GM23338 (cell line): ENCODE results near the gene ARID1B. TPM values are rescaled to one million over a fixed set of nuclear protein-coding genes. Genes with fewer than 3 reads are reported as not detected.

Source experiments
- ATAC-seq: fragments of 200-7000 bp; cut with Tn5 transposase; 3 replicates; pipeline ENCODE4 v1.9.1; 2020
- DNase-seq: peaks from one replicate; pipeline ENCODE4 v3.0.0-alpha.2; 2015; ENCODE audit warnings: low spot score
- H2AFZ ChIP-seq: fragments of 200-600 bp; sonication (generic); 2 replicates; pipeline ENCODE4 v1.8.0; 2016; ENCODE audit warnings: antibody characterized with exemption, mild to moderate bottlenecking, moderate library complexity
- H3F3A ChIP-seq: fragments of 200-600 bp; sonication (generic); replicated peaks from 2 replicates; pipeline ENCODE4 v1.8.0; 2017; ENCODE audit warnings: antibody characterized with exemption, mixed run types, low read depth
- H3K27ac ChIP-seq: fragments of 200-600 bp; sonication (generic); 2 replicates; pipeline ENCODE4 v1.6.1; 2016; ENCODE audit warnings: low read depth
- H3K27me3 ChIP-seq: fragments of 200-600 bp; sonication (generic); 2 replicates; pipeline ENCODE4 v1.8.0; 2016; ENCODE audit warnings: mild to moderate bottlenecking, mixed run types, moderate library complexity; ENCODE audit not compliant: insufficient read depth
- H3K36me3 ChIP-seq: fragments of 200-600 bp; sonication (generic); 2 replicates; pipeline ENCODE4 v1.8.0; 2016; ENCODE audit warnings: mild to moderate bottlenecking; ENCODE audit not compliant: insufficient read depth
- H3K4me1 ChIP-seq: fragments of 200-600 bp; sonication (generic); 2 replicates; pipeline ENCODE4 v1.8.0; 2016; ENCODE audit warnings: mild to moderate bottlenecking, moderate library complexity; ENCODE audit not compliant: insufficient read depth
- H3K4me2 ChIP-seq: fragments of 200-600 bp; sonication (generic); 2 replicates; pipeline ENCODE4 v1.7.1; 2017; ENCODE audit warnings: mixed run types
- H3K4me3 ChIP-seq: fragments of 200-600 bp; sonication (generic); 2 replicates; pipeline ENCODE4 v1.6.1; 2016; ENCODE audit warnings: mixed run types
- H3K79me2 ChIP-seq: fragments of 200-600 bp; sonication (generic); replicated peaks from 2 replicates; pipeline ENCODE4 v1.8.0; 2017; ENCODE audit warnings: mild to moderate bottlenecking; ENCODE audit not compliant: insufficient read depth
- H3K9me2 ChIP-seq: fragments of 200-600 bp; sonication (generic); 2 replicates; pipeline ENCODE4 v1.8.0; 2017; ENCODE audit not compliant: insufficient read depth
- H4K20me1 ChIP-seq: fragments of 200-600 bp; sonication (generic); replicated peaks from 2 replicates; pipeline ENCODE4 v1.8.0; 2017; ENCODE audit warnings: mild to moderate bottlenecking; ENCODE audit not compliant: insufficient read depth
- H3K27ac Mint-ChIP-seq: 2 replicates; pipeline ENCODE4 v1.8.0; 2020; ENCODE audit warnings: inconsistent platforms, mild to moderate bottlenecking, moderate library complexity, mixed read lengths
- H3K27me3 Mint-ChIP-seq: 3 replicates; pipeline ENCODE4 v1.8.0; 2022; ENCODE audit warnings: low read depth, mild to moderate bottlenecking, moderate library complexity, mixed read lengths, inconsistent platforms; ENCODE audit not compliant: insufficient read depth, poor library complexity
- H3K36me3 Mint-ChIP-seq: 3 replicates; pipeline ENCODE4 v1.8.0; 2021; ENCODE audit warnings: low read depth, mild to moderate bottlenecking, inconsistent platforms, moderate library complexity, mixed read lengths
- H3K4me1 Mint-ChIP-seq: 3 replicates; pipeline ENCODE4 v1.8.0; 2020; ENCODE audit warnings: mild to moderate bottlenecking, inconsistent platforms, mixed read lengths
- H3K4me3 Mint-ChIP-seq: 3 replicates; pipeline ENCODE4 v1.8.0; 2021; ENCODE audit warnings: moderate library complexity, mild to moderate bottlenecking, inconsistent platforms, mixed read lengths
- H3K9me3 Mint-ChIP-seq: 3 replicates; pipeline ENCODE4 v1.8.0; 2020; ENCODE audit warnings: moderate library complexity, mild to moderate bottlenecking, inconsistent platforms, mixed read lengths
- CREB1 ChIP-seq: fragments of 250-450 bp; sonication (Bioruptor Pico); IDR thresholded peaks from 2 replicates; pipeline ENCODE4 v1.5.0; 2020; ENCODE audit warnings: low read depth, mild to moderate bottlenecking, moderate library complexity
- CTCF ChIP-seq, 2 experiments: fragments of 200-600 bp in 1 of 2; sonication (generic) in 1 of 2; conservative IDR thresholded peaks; 2 replicates each; pipeline versions ENCODE4 v1.5.1 to v1.6.1; 2016 to 2017; ENCODE audit warnings: antibody characterized with exemption in 2 of 2, low read depth in 2 of 2, mild to moderate bottlenecking in 2 of 2, moderate library complexity in 1 of 2
- ETS1 ChIP-seq: IDR thresholded peaks from 2 replicates; pipeline ENCODE4 v1.6.1; 2016; ENCODE audit warnings: antibody characterized with exemption
- EZH2phosphoT487 ChIP-seq: fragments of 200-600 bp; sonication (generic); IDR thresholded peaks from one replicate; pipeline ENCODE4 v1.8.1; 2018; ENCODE audit warnings: antibody characterized with exemption; ENCODE audit not compliant: unreplicated experiment
- JUNB ChIP-seq: IDR thresholded peaks from one replicate; pipeline ENCODE4 v1.6.1; 2016; ENCODE audit warnings: antibody characterized with exemption; ENCODE audit not compliant: unreplicated experiment
- NANOG ChIP-seq: IDR thresholded peaks from 2 replicates; pipeline ENCODE4 v1.6.1; 2016; ENCODE audit warnings: antibody characterized with exemption, borderline replicate concordance
- REST ChIP-seq: IDR thresholded peaks from one replicate; pipeline ENCODE4 v1.6.1; 2018; ENCODE audit warnings: antibody characterized with exemption; ENCODE audit not compliant: unreplicated experiment
- STAT1 ChIP-seq: IDR thresholded peaks from one replicate; pipeline ENCODE4 v1.6.1; 2016; ENCODE audit warnings: antibody characterized with exemption; ENCODE audit not compliant: unreplicated experiment
- ZNF114 ChIP-seq: fragments of 250-450 bp; sonication (Bioruptor Pico); IDR thresholded peaks from 2 replicates; pipeline ENCODE4 v1.5.0; 2020; ENCODE audit warnings: mild to moderate bottlenecking, moderate library complexity
- ZNF331 ChIP-seq: fragments of 250-450 bp; sonication (Bioruptor Pico); IDR thresholded peaks from 2 replicates; pipeline ENCODE4 v1.5.0; 2020; ENCODE audit warnings: low read depth, mild to moderate bottlenecking, moderate library complexity
- polyA plus RNA-seq: library from polyadenylated mRNA; unstranded; fragments of >200 nt; fragmentation: Nextera tagmentation; extraction: Ambion mirVana; gene quantifications from 2 replicates; pipeline ENCODE4 v1.2.1, GENCODE V29; 2016
- total RNA-seq: library from RNA; depleted of rRNA; stranded (reverse); fragments of >200 nt; shearing (Covaris generic); gene quantifications from 2 replicates; pipeline ENCODE4 v1.2.3, GENCODE V29; 2014

Gene ARID1B
- total and polyA plus RNA-seq, 2 experiments from 2014 or later, result 59.3 to 72.2 TPM

DNA sequence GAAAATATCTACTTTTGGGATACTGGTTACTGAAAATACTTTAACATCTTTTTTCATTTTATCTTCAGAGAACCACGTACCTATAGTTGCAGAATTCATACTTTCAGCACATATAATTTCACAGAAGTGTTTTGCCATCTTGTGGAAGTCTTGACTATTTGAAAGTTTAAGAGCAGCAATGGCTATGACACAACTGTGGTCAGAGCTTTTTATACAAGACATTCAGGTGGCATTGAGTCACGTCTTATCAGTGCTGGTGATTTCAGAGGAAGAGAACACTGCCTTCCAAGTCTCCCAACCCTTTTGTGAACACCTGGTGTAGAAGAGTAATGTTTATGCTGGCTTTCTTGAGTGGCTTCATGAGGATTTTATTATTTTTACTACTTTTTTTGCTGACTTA lies 171.6 kb downstream of the ARID1B start:
- H3K36me3 Mint-ChIP-seq, result no peaks in the 10 kb centered on the region; the same call in 2 of the 3 replicates
- Histone ChIP-seq H3K4me1 (peaks cover 69% of the 10 kb centered on the region), H3F3A (no peaks in the 10 kb centered on the region; the same call in 1 of the 2 replicates), H3K9me2 (no peaks in the 10 kb centered on the region), H3K27me3 (no peaks in the 10 kb centered on the region), H3K79me2 (peaks cover 88% of the 10 kb centered on the region), H3K4me3 (no peak overlapping the region), H3K4me2 (no peak overlapping the region), H3K36me3 (no peaks in the 10 kb centered on the region), H2AFZ (no peak overlapping the region), H3K27ac (peak overlapping the region; percentile 7; the same call in 1 of the 2 replicates), H4K20me1 (no peaks in the 10 kb centered on the region)
- TF ChIP-seq ETS1 (no peak), CTCF (conservative IDR thresholded peaks at IDR 0.05; ENCODE audit: low read depth in 2 of 2) (no peak), JUNB (no peak), ZNF114 (CRISPR knock-in tag) (no peak), CREB1 (CRISPR knock-in tag) (no peak), NANOG (no peak), REST (no peak), EZH2phosphoT487 (no peak), ZNF331 (no peak)
- DNase-seq, result no peak
- peaks cover 66% of the 10 kb centered on the region for H3K4me1 Mint-ChIP-seq
- H3K27me3 Mint-ChIP-seq, result no peaks in the 10 kb centered on the region
- no peaks in the 10 kb centered on the region for H3K9me3 Mint-ChIP-seq
- H3K4me3 Mint-ChIP-seq, result no peak overlapping the region
- H3K27ac Mint-ChIP-seq, result 0 out of 2 replicates have a peak overlapping the region, but pooled peaks have one; percentile 14
- no peak for ATAC-seq

DNA sequence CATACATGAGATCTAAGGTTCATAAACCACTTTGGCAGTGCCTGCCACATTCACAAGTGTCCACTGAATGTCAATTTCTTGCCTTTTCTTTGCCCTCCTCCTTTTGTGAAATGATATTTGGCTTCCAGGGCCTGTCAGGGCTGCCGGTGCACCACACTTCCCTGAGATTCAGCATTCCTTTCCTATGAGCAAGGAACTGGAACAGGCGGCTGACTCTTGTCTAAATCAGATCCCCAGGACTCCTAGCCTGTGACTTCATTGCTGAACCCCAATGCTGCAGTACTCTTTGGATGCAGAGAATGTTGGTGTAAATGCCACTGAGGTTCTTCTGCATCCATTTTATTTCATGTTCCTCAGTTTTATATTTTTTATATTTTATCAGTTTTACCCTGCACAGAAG lies 172.2 kb downstream of the ARID1B start:
- TF ChIP-seq STAT1, result no peak
- TF ChIP-seq EZH2phosphoT487, result no peak
- TF ChIP-seq CREB1 (CRISPR knock-in tag), result peak; percentile 26; the same call in 1 of the 2 replicates
- Histone ChIP-seq H3K79me2 (peaks cover 91% of the 10 kb centered on the region), H3K4me1 (peaks cover 67% of the 10 kb centered on the region), H3K9me2 (no peaks in the 10 kb centered on the region), H3F3A (no peaks in the 10 kb centered on the region), H3K27ac (peak overlapping the region; percentile 7; the same call in 1 of the 2 replicates), H4K20me1 (no peaks in the 10 kb centered on the region), H3K4me3 (no peak overlapping the region), H3K36me3 (no peaks in the 10 kb centered on the region), H3K27me3 (no peaks in the 10 kb centered on the region), H2AFZ (no peak overlapping the region), H3K4me2 (no peak overlapping the region)
- no peaks in the 10 kb centered on the region; the same call in 2 of the 3 replicates for H3K36me3 Mint-ChIP-seq
- ATAC-seq, result peak; percentile 22; the same call in 2 of the 3 replicates
- no peaks in the 10 kb centered on the region for H3K9me3 Mint-ChIP-seq
- H3K27me3 Mint-ChIP-seq, result no peaks in the 10 kb centered on the region
- peak overlapping the region; percentile 2; the same call in 1 of the 2 replicates for H3K27ac Mint-ChIP-seq
- no peak overlapping the region for H3K4me3 Mint-ChIP-seq
- H3K4me1 Mint-ChIP-seq, result peaks cover 63% of the 10 kb centered on the region
- DNase-seq, result no peak
